Activated CD8-positive, alpha-beta memory T cell treated with anti-CD3 and anti-CD28 coated beads, Interleukin-2, amount 50 U/mL, for 4 hours (primary cell): Measurements from ENCODE around the gene STYXL1.
"Not testable (repeated sequence)": the region's sequence is repeated elsewhere in the genome, so short reads cannot be mapped to it uniquely, and the experiment has no call there.

Experiments used
- DNase-seq: peaks from one replicate; pipeline ENCODE4 v3.0.0-alpha.2; 2020

Gene STYXL1

GRCh38 chr7:76065016-76065612 is 17.3 kb upstream of the STYXL1 start:
- no peak for DNase-seq

GRCh38 chr7:76064208-76064970 is 16.6 kb upstream of the STYXL1 start:
- no peak for DNase-seq

GRCh38 chr7:76063525-76063924 is 15.7 kb upstream of the STYXL1 start:
- DNase-seq = no peak

- DNase-seq = no peak
Observed at GRCh38 chr7:76063114-76063513, 15.3 kb upstream of the STYXL1 start.

GRCh38 chr7:76062254-76062653 is 14.5 kb upstream of the STYXL1 start:
- no peak for DNase-seq

GRCh38 chr7:76060842-76061241 is 13.0 kb upstream of the STYXL1 start:
- DNase-seq = no peak

GRCh38 chr7:76058745-76059144 is 10.9 kb upstream of the STYXL1 start:
- not testable (repeated sequence) for DNase-seq

- no peak for DNase-seq
Observed at GRCh38 chr7:76057813-76058145, 10.0 kb upstream of the STYXL1 start.

- no peak for DNase-seq
Observed at GRCh38 chr7:76057103-76057812, 9.5 kb upstream of the STYXL1 start.

- no peak for DNase-seq
Observed at GRCh38 chr7:76056241-76056640, 8.4 kb upstream of the STYXL1 start.

GRCh38 chr7:76054123-76055120 is 6.6 kb upstream of the STYXL1 start:
- no peak for DNase-seq

- no peak for DNase-seq
Observed at GRCh38 chr7:76053461-76053860, 5.7 kb upstream of the STYXL1 start.

- not testable (repeated sequence) for DNase-seq
Observed at GRCh38 chr7:76052681-76053080, 4.9 kb upstream of the STYXL1 start.

GRCh38 chr7:76051840-76052239 is 4.0 kb upstream of the STYXL1 start:
- DNase-seq = no peak

GRCh38 chr7:76050545-76050944 is 2.7 kb upstream of the STYXL1 start:
- no peak for DNase-seq

GRCh38 chr7:76049295-76049694 is 1.5 kb upstream of the STYXL1 start:
- DNase-seq = no peak

- DNase-seq = no peak
Observed at GRCh38 chr7:76048668-76048988, 828 bp upstream of the STYXL1 start.

GRCh38 chr7:76047305-76047810 is 442 bp downstream of the STYXL1 start:
- DNase-seq = no peak

- no peak for DNase-seq
Observed at GRCh38 chr7:76044375-76044865, 3.4 kb downstream of the STYXL1 start.

- DNase-seq = no peak
Observed at GRCh38 chr7:76040126-76040525, 7.7 kb downstream of the STYXL1 start.

- no peak for DNase-seq
Observed at GRCh38 chr7:76037310-76037709, 10.5 kb downstream of the STYXL1 start.

- DNase-seq = no peak
Observed at GRCh38 chr7:76031964-76032363, 15.8 kb downstream of the STYXL1 start.

GRCh38 chr7:76029682-76030081 is 18.1 kb downstream of the STYXL1 start:
- not testable (repeated sequence) for DNase-seq
